Motor neuron (in vitro differentiated cells): ENCODE results near the gene MINDY3. TPM values are rescaled to one million over a fixed set of nuclear protein-coding genes. Genes with fewer than 3 reads are reported as not detected.
A peak's percentile ranks its signal among the peaks of the same experiment; 100 is the strongest.

Experiments used
- ATAC-seq, 8 experiments: fragments of 200-7000 bp; cut with Tn5 transposase; replicated peaks in 6 of 8; 2 replicates each; pipeline ENCODE4 v1.8.0; 2021; ENCODE audit warnings: mild to moderate bottlenecking in 8 of 8, moderate library complexity in 8 of 8
- H3K27ac ChIP-seq, 2 donors: fragments of 250-450 bp; sonication (Bioruptor Pico); 2 replicates each; pipeline ENCODE4 v1.9.0; 2021; ENCODE audit warnings: antibody characterized with exemption in 2 of 2, mild to moderate bottlenecking in 2 of 2, moderate library complexity in 1 of 2
- H3K4me1 ChIP-seq, 2 donors: fragments of 250-450 bp; sonication (Bioruptor Pico); replicated peaks in 1 of 2; 2 replicates each; pipeline ENCODE4 v1.6.1; 2021; ENCODE audit warnings: antibody characterized with exemption in 2 of 2, mild to moderate bottlenecking in 2 of 2, moderate library complexity in 1 of 2
- H3K4me3 ChIP-seq, 5 donors: fragments of 250-450 bp; sonication (Bioruptor Pico); 2 replicates each; pipeline ENCODE4 v1.9.0; 2021; ENCODE audit warnings: antibody characterized with exemption in 5 of 5, mild to moderate bottlenecking in 5 of 5, moderate library complexity in 4 of 5
- WGBS, 10 experiments: fragments of 450-650 bp; shearing (Covaris generic); methylation state at CpG; one replicate each; pipeline ENCODE4 v1.0.0; 2022; 5-methylcytosine and 5-hydroxymethylcytosine counted together
- in situ Hi-C, 9 experiments: fragments of 400-800 bp; cut with MboI; loops; one replicate each; pipeline ENCODE4 v1.15.0; 2021; ENCODE audit warnings: low sequenced_read_pairs in 9 of 9, low pct_unique_long_range_greater_than_20kb in 2 of 9; ENCODE audit not compliant: unreplicated experiment in 9 of 9
- total RNA-seq, 8 experiments: library from RNA; unstranded; fragments of 300-600 nt; gene quantifications; 2 replicates each; pipeline versions ENCODE4 v1.2.3 to v1.2.4, GENCODE V29; 2022

The MINDY3 gene
- total RNA-seq, 8 experiments from 2014 or later, result 29.1 to 63.4 (median 44.9) TPM

GRCh38 chr10:15817409-15818046 is 42.8 kb downstream of the MINDY3 start:
- Histone ChIP-seq H3K27ac (no peak overlapping the region), H3K4me1 (no peaks in the 10 kb centered on the region), H3K4me3 (no peak overlapping the region)
- WGBS, 10 experiments, result 55 to 100% (median 87%) methylated on average over 1 to 3 of the region's 3 CpGs
- in situ Hi-C loops, result loop anchor here in 1 of 9 experiments (25.0 kb wide), 1 partner anchor 230 kb away; no protein-coding TSS in a partner anchor
- no peak for ATAC-seq

- no peaks in the 10 kb centered on the region for H3K4me1 ChIP-seq
- 70 to 98% (median 96%) methylated on average over 1 to 6 of the region's 6 CpGs for WGBS, 10 experiments
- in situ Hi-C loops, result loop anchor here in 1 of 9 experiments (25.0 kb wide), 1 partner anchor 228 kb away; no protein-coding TSS in a partner anchor
- no peak overlapping the region for H3K27ac ChIP-seq
- ATAC-seq, result no peak
- H3K4me3 ChIP-seq, result no peak overlapping the region
These were observed 44.9 kb downstream of the MINDY3 start for GRCh38 chr10:15815242-15815885.

- WGBS, 10 experiments, result 87 to 100% (median 92%) methylated on average over 2 to 6 of the region's 6 CpGs; no CpG with 5 or more reads in 1 of the 10 experiments
- ATAC-seq, result peak in 1 of 8 experiments; percentile 36
- in situ Hi-C loops, result loop anchor here in 1 of 9 experiments (25.0 kb wide), 1 partner anchor 227 kb away; no protein-coding TSS in a partner anchor
- Histone ChIP-seq H3K27ac (no peak overlapping the region), H3K4me3 (no peak overlapping the region), H3K4me1 (no peaks in the 10 kb centered on the region)
These were observed 45.7 kb downstream of the MINDY3 start for GRCh38 chr10:15814565-15814964.

GRCh38 chr10:15813415-15813814 is 46.9 kb downstream of the MINDY3 start:
- ATAC-seq, result peak in 3 of 8 experiments; percentile 73 to 87 (median 78)
- in situ Hi-C loops, result loop anchor here in 1 of 9 experiments (25.0 kb wide), 1 partner anchor 226 kb away; no protein-coding TSS in a partner anchor
- no peak overlapping the region for H3K27ac ChIP-seq
- peaks cover 3% of the 10 kb centered on the region in 2 donors for H3K4me1 ChIP-seq
- WGBS, 10 experiments, result 8 to 100% (median 80%) methylated on average over 1 to 3 of the region's 3 CpGs
- no peak overlapping the region for H3K4me3 ChIP-seq

- 85 to 100% (median 98%) methylated on average over 1 to 4 of the region's 4 CpGs for WGBS, 10 experiments
- in situ Hi-C loops, result loop anchor here in 1 of 9 experiments (25.0 kb wide), 1 partner anchor 222 kb away; no protein-coding TSS in a partner anchor
- Histone ChIP-seq H3K4me3 (no peak overlapping the region), H3K27ac (no peak overlapping the region), H3K4me1 (peaks cover 3 to 7% of the 10 kb centered on the region in 2 donors)
- ATAC-seq, result no peak
These were observed 50.9 kb downstream of the MINDY3 start for GRCh38 chr10:15809450-15809849.

GRCh38 chr10:15808204-15808797 is 52.0 kb downstream of the MINDY3 start:
- H3K27ac ChIP-seq, result no peak overlapping the region
- WGBS, 10 experiments, result 66 to 95% (median 83%) methylated on average over 3 to 7 of the region's 7 CpGs
- H3K4me1 ChIP-seq, result peaks cover 3 to 7% of the 10 kb centered on the region in 2 donors
- ATAC-seq, result no peak
- H3K4me3 ChIP-seq, result no peak overlapping the region
- in situ Hi-C loops, result loop anchor here in 1 of 9 experiments (25.0 kb wide), 1 partner anchor 221 kb away; no protein-coding TSS in a partner anchor

GRCh38 chr10:15805395-15806058 is 54.8 kb downstream of the MINDY3 start:
- in situ Hi-C loops, result loop anchor here in 1 of 9 experiments (25.0 kb wide), 1 partner anchor 218 kb away; no protein-coding TSS in a partner anchor

GRCh38 chr10:15804109-15804508 is 56.2 kb downstream of the MINDY3 start:
- 80 to 100% (median 95%) methylated on average over 1 to 4 of the region's 4 CpGs; no CpG with 5 or more reads in 1 of the 10 experiments for WGBS, 10 experiments
- Histone ChIP-seq H3K4me3 (no peak overlapping the region), H3K4me1 (peaks cover 3 to 7% of the 10 kb centered on the region in 2 donors), H3K27ac (no peak overlapping the region)
- in situ Hi-C loops, result loop anchor here in 1 of 9 experiments (25.0 kb wide), 1 partner anchor 217 kb away; no protein-coding TSS in a partner anchor
- no peak for ATAC-seq

More at GRCh38 chr10:15805395-15806058, 54.8 kb downstream of the MINDY3 start:
- no peak for ATAC-seq
- H3K4me1 ChIP-seq, result peaks cover 3 to 7% of the 10 kb centered on the region in 2 donors
- no peak overlapping the region for H3K4me3 ChIP-seq
- WGBS, 10 experiments, result 33 to 97% (median 83%) methylated on average over 1 to 3 of the region's 5 CpGs; no CpG with 5 or more reads in 3 of the 10 experiments
- H3K27ac ChIP-seq, result no peak overlapping the region

- ATAC-seq, result no peak
- in situ Hi-C loops, result loop anchor here in 1 of 9 experiments (25.0 kb wide), 1 partner anchor 215 kb away; no protein-coding TSS in a partner anchor
- no peak overlapping the region for H3K4me3 ChIP-seq
- no peaks in the 10 kb centered on the region for H3K4me1 ChIP-seq
- no peak overlapping the region for H3K27ac ChIP-seq
- 64 to 100% (median 87%) methylated on average over 1 to 3 of the region's 3 CpGs; no CpG with 5 or more reads in 3 of the 10 experiments for WGBS, 10 experiments
These were observed 57.8 kb downstream of the MINDY3 start for GRCh38 chr10:15802375-15802949.

- in situ Hi-C loops, result loop anchor here in 1 of 9 experiments (25.0 kb wide), 1 partner anchor 214 kb away; no protein-coding TSS in a partner anchor
- Histone ChIP-seq H3K27ac (no peak overlapping the region), H3K4me1 (no peaks in the 10 kb centered on the region), H3K4me3 (no peak overlapping the region)
- WGBS, 10 experiments, result 83 to 100% (median 96%) methylated on average over 1 to 3 of the region's 3 CpGs; no CpG with 5 or more reads in 1 of the 10 experiments
- no peak for ATAC-seq
These were observed 58.7 kb downstream of the MINDY3 start for GRCh38 chr10:15801641-15802040.

- ATAC-seq, result no peak
- Histone ChIP-seq H3K4me1 (no peaks in the 10 kb centered on the region), H3K4me3 (no peak overlapping the region), H3K27ac (no peak overlapping the region)
- 71 to 100% (median 100%) methylated on average over 1 of the region's 1 CpG for WGBS, 10 experiments
- in situ Hi-C loops, result loop anchor here in 1 of 9 experiments (25.0 kb wide), 1 partner anchor 214 kb away; no protein-coding TSS in a partner anchor
These were observed 59.2 kb downstream of the MINDY3 start for GRCh38 chr10:15801147-15801546.

- no peak overlapping the region for H3K27ac ChIP-seq
- no peaks in the 10 kb centered on the region for H3K4me1 ChIP-seq
- WGBS, 10 experiments, result 79 to 100% (median 93%) methylated on average over 1 to 2 of the region's 2 CpGs; no CpG with 5 or more reads in 2 of the 10 experiments
- in situ Hi-C loops, result no loop called here
- H3K4me3 ChIP-seq, result no peak overlapping the region
- ATAC-seq, result no peak
These were observed 63.0 kb downstream of the MINDY3 start for GRCh38 chr10:15797346-15797745.
